Stimulated activated naive CD4-positive, alpha-beta T cell treated with Interleukin-2 at 50 U/mL for 16 hours (primary cell): ENCODE measurements around the gene GATD1.

ENCODE experiments used
- DNase-seq: peaks from one replicate; lab custom pipeline; 2025; lab: John Stamatoyannopoulos, UW

Gene GATD1

DNA sequence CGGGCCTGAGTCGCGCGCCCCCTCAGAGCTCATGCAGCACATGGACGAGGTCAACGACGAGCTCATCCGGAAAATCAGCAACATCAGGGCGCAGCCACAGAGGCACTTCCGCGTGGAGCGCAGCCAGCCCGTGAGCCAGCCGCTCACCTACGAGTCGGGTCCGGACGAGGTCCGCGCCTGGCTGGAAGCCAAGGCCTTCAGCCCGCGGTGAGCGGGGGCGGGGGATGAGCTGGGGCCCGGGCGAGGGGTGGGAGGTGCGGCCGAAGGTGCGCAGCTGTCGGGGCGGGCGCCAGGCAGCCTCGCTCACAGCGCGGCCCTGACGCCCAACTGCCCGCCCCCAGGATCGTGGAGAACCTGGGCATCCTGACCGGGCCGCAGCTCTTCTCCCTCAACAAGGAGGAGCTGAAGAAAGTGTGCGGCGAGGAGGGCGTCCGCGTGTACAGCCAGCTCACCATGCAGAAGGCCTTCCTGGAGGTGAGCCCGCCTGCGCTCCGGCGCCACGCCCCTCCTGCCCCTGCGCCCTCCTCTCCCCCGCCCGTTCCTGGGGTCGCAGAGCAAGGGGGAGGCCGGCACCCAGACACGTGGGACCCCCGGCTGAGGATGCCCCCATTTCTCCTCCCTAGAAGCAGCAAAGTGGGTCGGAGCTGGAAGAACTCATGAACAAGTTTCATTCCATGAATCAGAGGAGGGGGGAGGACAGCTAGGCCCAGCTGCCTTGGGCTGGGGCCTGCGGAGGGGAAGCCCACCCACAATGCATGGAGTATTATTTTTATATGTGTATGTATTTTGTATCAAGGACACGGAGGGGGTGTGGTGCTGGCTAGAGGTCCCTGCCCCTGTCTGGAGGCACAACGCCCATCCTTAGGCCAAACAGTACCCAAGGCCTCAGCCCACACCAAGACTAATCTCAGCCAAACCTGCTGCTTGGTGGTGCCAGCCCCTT, 50.7 kb downstream of the GATD1 start:
- DNase-seq = peak; percentile 36

DNA sequence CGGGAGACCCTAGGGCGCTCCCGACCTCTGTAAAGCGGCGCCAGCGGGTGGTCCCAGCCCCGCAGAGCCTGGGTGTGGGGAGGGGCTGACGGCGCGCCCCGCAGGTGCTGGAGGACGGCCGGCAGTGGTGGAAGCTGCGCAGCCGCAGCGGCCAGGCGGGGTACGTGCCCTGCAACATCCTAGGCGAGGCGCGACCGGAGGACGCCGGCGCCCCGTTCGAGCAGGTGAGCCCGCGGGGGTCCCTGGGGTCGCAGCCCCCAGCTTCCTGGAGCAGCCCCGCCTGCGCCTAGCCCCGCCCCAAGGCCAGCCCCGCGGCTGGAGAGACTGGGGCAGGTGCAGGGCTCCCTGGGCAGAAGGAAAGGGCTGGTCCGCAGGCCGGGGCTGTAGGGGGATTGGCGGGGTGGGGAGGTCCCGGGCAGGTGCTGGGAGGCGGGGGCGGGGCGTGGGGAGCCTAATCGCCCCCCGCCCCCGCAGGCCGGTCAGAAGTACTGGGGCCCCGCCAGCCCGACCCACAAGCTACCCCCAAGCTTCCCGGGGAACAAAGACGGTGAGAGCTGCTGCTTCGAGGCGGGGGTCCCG, 51.6 kb downstream of the GATD1 start:
- DNase-seq = no peak

GRCh38 chr11:724778-725386, 52.4 kb downstream of the GATD1 start:
- DNase-seq = no peak

DNA sequence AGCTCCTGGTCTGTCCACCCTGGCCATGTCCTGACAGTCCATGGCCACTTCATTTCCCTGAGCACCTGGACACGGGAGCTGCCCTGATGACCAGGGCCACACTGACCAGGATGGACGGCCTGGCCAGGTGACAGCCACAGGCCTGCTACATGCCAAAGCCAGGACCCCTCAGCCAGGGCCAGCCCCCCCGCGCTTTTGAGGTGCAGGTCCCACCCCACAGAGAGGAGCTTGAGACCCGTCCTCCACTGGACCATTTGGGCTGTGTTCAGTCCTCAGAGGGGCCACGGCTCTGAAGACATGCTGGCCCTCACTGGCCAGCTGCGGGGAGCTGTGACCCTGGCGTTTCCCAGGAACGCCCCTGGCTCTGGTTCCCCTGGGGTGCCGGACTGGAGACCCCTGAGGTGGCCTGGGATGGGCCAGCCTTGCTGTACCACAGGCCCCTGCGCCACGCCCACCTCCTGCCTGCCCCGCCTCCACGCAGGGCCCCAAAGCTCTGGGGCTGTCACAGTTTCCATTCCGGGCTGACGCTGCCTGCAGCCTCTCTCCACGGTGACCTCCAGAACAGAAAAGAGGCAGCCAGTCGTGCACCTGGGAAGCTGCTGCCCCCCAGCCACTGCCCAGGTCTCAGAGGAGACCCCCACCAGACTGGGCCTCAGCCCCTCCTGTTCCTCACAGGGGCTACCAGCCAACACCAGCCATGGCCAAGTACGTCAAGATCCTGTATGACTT, 53.1 kb downstream of the GATD1 start:
- DNase-seq = no peak

DNA sequence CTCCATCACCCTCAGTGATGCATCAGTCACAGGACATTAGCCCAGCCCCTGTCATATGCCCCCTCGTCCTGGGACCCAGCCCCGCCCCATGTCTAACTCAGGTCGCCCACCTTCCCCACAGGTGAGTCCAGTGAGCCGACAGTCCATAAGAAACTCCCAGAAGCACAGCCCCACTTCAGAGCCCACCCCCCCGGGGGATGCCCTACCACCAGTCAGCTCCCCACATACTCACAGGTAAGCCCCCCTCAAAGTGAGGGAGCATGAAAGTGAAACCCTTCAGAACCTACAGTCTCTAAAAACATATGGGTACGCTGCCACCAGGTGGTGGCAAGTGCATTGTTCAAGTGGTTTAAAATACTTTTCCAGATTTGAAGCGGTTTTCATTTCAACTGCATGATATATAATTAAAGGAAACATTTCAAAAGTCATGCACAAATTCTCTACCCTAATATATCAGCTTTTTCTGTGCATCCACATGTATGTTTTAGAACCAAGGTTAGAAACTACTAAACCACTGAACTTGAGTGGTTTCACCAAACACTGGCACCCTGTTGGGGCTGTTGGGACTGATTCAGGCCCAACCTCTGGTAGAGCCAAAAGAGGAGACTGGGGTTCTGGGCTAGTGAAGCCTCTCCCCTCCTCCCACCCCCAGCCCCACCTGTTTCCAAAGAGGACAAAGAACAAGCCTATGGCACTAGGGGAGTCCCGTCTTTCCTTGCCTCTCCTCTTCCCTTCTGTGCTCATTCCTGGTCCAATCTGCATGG, 54.0 kb downstream of the GATD1 start:
- peak; percentile 15 for DNase-seq

DNA sequence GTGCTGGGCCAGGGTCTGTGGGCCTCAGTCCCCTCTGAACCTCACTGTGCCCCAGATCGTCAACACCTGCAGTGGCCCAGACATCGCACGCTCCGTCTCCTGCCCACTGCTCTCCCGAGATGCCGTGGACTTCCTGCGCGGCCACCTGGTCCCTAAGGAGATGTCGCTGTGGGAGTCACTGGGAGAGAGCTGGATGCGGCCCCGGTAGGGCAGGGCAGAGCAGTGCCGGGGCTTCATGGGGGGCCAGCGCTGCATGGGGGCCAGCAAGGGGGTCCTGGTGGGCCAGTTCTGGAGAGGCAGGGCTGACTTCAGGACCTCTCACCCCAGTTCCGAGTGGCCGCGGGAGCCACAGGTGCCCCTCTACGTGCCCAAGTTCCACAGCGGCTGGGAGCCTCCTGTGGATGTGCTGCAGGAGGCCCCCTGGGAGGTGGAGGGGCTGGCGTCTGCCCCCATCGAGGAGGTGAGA, 54.9 kb downstream of the GATD1 start:
- DNase-seq = no peak

GRCh38 chr11:721741-722345, 55.4 kb downstream of the GATD1 start:
- peak; percentile 42 for DNase-seq

GRCh38 chr11:721247-721740, 56.0 kb downstream of the GATD1 start:
- DNase-seq = no peak

DNA sequence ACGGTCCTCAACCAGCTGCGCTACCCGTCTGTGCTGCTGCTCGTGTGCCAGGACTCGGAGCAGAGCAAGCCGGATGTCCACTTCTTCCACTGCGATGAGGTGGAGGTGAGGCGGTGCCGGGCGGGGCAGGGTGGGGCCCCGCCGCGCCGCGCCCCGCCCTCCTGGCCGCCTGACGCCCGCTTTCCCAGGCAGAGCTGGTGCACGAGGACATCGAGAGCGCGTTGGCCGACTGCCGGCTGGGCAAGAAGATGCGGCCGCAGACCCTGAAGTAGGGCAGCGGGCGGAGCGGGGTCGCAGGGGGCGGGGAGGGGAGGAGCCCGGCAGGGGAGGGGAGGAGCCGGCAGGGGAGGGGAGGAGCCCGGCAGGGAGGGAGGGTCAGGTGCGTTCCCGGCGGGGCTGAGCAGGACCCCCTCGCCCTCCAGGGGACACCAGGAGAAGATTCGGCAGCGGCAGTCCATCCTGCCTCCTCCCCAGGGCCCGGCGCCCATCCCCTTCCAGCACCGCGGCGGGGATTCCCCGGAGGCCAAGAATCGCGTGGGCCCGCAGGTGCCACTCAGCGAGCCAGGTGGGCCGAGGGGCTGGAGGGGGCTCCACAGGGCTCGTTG, 56.5 kb downstream of the GATD1 start:
- DNase-seq = peak; percentile 53

DNA sequence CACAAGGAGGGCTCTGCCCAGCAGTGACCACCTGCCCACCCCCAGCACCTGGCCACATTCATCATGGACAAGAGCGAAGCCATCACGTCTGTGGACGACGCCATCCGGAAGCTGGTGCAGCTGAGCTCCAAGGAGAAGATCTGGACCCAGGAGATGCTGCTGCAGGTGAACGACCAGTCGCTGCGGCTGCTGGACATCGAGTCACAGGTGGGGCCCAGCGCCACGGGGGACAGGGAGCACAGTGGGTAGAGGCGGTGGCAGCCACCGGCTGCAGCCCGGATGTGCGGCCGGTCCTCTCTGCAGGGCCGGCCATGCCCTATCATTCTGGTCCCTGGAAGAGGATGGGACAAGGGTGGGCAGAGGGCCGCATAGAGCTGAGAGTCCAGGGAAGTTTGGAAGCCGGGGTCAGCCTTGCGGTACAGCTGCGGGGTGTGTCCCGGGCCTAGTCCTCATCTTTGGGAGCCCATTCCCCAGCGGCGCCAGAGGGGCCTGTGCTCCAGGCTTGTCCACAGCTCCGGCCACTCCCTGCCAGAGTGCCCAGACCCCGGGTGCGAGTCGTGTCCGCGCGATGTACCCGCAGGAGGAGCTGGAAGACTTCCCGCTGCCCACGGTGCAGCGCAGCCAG, 57.2 kb downstream of the GATD1 start:
- no peak for DNase-seq

DNA sequence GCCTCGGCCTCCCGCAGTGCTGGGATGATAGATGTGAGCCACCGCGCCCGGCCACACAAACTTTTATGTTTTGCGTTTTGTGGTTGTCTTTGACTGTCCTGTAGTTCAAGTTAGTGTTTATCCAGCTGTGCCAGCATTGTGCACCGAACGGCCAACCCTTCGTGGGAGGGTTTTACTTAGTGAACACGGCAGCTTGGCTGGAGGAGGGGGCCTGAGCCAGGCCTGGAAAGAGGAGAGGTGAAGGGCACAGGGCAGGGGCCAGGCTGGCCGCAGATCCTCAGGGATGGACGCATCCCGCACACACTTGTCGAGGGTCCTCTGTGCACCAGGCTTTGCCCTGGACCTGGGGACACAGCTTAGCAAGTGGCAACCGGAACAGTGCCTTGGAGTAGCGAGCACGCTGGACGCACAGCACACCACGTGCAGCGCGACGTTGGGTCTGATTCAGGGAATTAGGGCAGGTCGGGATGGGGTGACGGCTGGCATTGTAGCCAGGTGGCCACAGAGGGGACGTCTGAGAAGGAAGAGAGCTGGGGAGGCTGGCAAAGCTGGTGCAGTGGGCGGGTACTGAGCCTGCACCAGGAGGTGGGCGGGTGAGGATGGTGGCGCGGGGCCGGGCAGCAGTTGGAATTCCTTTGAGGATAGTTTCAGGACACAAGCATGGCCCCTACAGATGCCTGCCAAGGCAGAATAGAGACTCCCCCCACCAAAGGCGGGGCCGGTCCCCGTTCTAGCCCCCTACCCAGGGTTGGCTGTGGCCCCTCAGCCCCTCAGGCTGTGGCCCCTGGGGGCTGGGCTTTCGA, 57.9 kb downstream of the GATD1 start:
- DNase-seq = no peak
